Skin of body (tissue), 2 donors: ENCODE data around the gene VPS52. TPM values are rescaled to one million over a fixed set of nuclear protein-coding genes. Genes with fewer than 3 reads are reported as not detected.
A peak's percentile ranks its signal among the peaks of the same experiment; 100 is the strongest.

Experiments used
- DNase-seq: peaks from one replicate; lab custom pipeline; 2025; lab: John Stamatoyannopoulos, UW
- total RNA-seq: library from RNA; depleted of rRNA; stranded (reverse); fragments of >200 nt; gene quantifications from one replicate; pipeline ENCODE4 v1.2.3, GENCODE V29; 2014

VPS52 gene
- total RNA-seq, 1 donor from 2014 or later, result 35.7 TPM

DNA sequence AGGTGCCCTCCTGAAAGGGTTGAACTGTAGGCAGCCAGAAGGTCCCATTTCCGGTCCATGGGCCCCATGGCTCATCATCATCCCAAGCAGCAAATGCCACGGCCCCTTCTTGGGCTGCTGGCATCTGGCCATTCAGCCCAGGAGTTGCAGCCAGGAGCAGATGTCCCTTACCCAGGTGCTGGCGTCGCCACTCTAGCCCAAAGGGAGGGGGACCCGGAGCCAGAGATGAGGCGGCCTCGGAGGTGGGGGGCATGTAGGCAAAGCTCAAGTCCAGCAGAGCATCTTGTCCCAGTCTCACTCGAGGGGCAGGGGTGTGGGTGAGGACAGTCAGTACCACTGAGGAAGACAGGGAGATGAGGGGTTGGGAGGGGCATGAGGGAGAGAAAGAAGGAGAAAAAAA is 33.4 kb upstream of the VPS52 start:
- no peak for DNase-seq

DNA sequence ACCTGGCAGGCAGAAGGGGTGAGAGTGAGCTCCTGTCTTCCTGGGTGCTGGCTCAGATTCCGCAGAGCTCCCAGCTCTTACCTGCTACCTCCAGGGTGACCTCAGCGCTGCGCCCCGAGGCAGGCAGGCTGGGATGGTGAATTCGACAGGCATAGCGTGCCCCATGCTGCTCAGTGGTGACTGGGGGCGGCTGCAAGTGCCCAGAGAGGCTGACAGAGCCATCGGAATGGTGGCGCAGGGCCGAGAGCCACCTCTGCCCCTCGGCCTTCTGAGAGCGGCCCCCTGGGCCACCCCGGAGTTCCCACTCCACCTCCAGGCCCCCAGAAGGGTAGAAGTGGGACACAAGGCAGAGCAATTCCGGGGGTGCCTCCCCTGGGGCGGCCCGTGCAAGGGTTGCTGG is 32.5 kb upstream of the VPS52 start:
- DNase-seq, result no peak

DNA sequence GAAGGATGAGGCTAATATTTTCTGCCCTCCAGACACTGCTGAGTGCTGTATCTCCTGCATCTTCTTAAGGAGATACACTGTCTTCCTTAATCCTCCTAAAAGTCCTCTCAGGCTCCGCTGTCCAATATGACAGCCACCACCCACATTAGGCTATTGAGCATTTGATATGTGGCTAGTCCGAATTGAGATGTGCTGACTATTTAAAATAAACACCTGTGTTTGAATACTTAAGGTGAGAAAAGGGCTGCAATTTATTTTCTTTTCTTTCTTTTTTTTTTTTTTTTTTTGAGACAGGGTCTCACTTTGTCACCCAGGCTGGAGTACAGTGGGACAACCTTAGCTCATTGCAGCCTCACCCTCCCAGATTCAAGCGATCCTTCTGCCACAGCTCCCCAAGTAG is 30.2 kb upstream of the VPS52 start:
- DNase-seq, result no peak

DNA sequence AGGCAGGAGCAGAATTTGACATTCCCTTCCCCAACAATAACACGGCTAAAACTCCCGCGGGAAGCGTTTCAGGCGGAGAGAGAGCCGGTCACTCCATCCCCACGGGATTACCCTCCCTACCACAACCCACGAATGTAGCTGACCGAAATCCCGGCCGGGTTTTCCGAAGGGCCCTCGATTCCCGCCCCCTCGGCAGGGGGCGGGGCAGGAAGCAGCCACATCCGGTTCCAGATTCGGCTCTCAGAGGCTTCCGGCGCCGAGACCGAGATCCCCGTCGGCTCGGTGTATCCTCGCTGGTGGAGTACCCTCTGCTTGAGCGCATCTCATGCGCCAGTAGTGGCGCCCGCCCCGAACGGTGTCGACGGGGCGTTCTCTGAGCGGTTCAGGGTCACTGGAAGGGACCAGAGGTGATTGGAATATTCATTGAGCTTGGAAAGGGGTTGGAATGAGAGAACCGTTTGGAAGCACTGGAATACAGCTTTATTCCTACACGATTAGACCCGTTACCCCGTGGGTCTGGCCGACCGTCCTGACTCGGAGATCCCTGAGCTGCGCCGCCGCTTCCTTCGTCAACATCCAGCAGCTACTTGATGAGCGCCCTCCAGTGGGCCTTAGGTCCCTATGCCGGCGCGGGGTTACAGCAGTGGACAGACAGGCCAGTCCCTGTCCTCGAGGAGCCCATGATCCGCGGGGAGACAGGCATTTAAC is 27.7 kb upstream of the VPS52 start:
- DNase-seq, result peak; percentile 91

DNA sequence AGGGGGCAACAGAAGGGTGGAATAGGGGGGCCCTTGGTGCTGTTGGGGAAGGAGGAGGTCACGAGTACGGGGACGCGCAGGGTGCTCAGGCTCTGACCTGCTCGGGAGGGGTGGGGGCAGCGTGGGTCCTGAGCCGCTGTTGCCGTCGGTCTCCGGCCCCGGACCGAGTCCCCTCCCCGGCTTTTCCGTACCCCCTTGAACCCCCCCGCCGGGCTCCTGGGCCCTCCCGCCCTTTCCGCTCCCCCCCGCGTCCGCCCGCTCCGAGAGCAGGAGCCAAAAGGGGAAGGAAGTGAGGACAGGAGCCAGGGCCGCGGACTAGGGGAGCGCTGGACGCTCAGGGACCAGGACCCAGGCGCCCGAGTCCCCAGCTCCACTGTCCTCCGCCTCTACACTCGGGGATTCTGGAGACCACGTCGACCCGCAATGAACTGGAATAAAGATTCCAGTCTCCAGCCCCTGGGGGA is 27.1 kb upstream of the VPS52 start, which contains the start of gene RGL2:
TSS of gene RGL2 (minus strand) at position 170 of the 464 bp plus-strand sequence. CDS start 332 bp downstream, outside the sequence.
- peak; percentile 73 for DNase-seq

DNA sequence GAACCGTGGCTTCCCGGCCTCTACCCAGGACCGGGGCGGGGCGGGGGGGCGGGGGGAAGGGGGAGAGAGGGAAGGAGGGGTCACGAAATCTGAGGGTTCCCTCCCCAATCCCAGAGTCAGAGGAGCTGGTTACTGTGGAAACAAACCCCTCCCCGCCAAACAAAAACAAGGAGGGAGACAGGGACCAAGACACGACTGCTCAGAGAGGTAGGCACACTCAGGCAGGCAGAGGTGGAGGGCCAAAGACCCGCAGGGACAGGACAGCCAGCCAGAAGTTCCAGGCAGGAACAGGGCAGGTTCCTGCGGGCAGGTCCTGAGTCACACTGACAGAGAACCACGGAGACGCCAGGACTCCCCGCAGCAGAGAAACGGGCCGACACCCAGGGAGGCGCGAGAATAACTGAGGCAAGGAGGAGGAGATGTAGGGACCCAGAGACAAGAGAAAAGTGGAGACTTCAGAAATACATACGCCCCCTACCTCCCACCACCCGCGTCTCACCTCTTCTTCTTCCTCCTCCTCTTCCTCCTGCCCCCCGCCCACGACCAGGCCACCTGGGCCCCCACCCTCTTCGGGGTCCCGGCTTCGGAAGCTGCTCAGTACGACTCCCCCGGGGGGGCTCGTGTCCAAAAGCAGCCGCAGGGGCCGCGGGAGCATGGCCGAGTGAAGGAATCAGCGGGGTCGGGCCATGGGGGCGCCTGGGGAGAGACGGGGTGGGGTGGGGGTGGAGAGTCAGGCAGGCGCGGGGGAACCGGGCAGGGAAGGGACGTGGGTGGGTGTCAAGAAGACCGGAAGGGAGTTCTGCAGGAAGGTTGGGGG is 26.5 kb upstream of the VPS52 start:
- peak; percentile 86 for DNase-seq

DNA sequence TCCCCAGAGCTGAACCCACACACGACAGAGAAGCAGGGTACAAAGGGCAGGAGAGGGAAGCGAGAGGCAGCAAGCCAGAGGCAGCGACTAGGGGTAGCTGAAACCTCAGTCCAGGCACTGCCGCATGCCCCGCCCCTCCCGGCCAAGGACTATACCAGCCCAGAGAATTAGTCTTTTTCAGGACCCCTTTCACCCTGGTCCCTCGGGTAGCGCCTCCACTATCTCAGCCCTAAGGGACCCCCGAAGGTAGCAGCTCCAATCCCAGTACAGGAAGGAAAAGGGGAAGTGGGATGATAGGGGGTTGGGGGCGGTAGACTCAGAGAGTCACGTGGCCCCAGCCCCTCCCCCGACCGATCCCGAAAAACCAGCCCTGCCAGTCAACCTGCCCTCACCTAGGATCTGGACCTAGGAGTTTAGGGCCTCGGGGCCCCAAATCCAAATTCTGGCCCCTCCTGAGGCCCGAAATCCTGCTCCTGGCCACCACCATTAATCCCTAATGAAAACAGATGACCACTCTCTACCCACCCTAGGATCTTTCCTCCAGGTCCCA is 25.8 kb upstream of the VPS52 start:
- no peak for DNase-seq

DNA sequence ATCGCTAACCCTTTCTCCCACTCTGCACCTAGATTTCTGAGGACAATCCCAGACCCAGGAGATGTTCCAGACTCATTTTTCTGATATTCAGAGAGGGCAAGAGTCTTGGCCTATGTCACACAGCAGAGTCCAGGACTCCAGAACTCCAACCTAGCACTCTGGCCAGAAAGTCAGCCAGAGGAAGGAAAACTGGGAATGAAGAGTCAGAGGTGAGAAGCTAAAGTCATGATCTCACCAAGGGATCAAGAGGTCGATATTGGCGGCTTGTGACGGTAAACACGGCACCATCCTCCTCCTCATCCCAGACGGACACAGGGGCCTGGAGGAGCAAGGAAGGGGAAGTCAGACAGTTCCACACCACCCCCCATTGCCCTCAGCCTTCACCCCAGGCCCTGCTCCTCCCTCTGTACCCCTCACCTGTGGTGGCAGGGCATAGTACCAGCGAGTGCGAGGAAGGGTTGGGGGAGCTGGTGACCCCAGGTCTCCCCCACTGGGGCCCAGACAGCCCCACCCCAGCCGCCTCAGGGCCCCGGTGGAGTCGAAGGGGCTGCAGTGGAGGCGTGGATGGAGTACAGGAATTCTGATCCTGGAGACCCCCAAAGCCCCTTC is 25.2 kb upstream of the VPS52 start:
- DNase-seq, result no peak

DNA sequence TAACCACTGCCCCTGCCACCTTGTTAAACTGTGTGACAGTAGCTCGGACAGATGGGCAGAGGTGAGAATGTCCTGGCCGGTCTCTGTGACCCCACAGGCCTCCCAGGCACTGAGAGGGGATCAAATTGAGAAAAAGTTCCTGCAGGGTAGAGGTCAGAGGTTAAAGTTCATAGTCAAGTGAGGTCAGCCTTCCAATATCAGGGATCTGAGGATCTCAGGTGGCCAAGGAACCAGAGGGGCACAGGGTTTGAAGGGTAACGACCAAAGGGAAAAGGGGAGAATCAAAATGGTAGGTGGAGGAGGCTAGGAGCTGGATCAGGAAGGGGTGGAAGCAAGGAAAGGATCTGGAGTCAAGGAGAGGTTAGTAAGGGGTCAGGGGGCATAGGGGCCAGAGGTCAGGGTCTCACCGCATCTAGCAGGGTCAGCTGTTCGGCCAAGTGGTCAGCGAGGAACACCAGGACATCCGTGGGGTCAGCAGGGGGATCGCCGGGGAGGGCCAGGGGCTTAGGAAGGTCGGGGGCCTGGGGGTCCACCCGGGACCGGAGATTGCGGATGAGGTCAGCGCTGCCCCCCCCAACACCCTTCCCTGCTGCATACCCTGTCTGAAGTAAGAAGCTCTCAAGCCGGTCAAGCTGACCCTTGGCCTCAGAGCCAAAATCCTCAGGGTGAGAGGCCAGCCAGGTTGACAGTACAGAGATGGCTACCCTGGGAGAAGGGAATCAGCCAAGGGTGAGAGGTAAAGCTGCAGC is 24.1 kb upstream of the VPS52 start:
- no peak for DNase-seq

DNA sequence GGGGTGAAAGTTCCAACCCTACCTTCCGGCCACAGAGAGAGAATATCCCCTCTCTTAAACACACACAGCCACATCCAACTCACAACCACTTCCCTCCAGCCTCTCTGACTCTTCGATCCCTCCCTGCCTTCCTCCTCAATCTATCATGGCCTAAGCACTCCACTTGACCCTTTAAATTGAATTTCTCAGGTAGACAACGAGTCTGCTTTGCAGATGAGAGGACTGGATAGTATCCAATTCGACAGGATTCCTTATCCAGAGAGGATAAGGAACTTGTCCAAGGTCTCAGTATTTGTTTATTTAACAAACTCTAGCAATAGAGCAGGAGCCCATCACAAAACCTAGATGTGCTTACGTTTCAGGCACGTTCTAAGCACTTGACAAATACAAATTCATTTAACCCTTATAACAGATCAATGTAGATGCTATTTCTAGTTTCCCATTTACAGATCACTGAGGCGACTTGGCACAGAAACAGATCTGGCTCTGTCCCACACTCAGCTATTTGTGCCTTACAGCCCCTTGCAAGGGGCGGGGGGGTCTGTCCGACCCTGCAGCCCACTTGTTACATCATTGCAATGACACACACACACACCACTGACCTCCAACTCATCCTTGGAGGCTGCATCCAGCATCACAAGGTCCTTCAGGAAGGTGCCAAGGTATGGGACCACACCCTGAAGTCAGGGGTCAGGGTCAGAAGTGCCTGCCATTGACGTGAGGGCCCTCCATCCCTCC is 22.6 kb upstream of the VPS52 start:
- DNase-seq, result no peak

DNA sequence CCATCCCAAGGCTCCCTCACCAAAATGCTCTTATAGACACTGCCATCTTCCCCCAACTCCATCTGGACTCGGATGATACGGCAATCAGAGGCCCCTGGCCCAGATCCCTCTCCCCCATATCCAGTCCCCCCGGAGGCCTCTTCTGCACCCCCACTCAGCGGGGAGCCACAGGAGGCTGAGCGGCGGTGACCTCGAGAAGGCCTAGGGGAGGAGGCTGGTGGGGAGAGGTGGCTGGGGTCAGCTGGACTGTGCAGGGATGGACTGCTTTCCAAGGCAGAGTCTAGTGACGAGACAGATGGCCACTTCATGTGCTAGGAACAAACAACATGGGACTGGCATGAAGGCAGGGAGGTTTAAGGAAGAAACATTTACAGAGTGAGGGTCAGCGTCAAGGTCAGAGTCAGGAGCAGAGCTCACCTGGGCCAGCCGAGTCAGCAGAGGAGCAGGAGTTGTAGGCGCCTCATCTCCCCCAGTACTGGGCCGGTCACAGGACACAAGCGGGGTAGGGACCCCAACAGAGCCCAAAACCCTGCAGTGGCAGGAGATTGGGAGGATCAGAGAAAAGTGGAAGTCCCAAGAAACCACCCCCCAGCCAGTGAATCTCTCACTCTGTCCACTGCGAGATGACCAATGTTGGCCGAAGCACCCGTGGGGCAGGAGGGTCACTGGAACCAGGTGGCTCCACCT is 21.5 kb upstream of the VPS52 start:
- no peak for DNase-seq

DNA sequence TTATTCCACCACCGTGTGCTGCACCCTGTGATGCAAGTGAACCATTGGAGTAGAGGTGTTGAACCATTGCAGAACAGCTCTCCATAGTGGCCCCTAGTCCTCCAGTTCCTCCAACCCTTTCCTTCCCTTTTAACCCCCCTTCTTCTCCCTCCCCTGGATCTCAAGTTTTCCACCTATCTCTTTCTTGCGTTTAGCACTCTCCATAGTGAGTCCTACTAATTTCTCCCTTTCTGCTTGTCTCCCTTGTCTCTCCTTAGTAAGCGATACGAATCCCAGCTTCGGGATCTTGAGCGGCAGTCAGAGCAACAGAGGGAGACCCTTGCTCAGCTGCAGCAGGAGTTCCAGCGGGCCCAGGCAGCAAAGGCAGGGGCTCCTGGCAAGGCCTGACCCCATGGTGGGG is 18.8 kb upstream of the VPS52 start:
- DNase-seq, result no peak

DNA sequence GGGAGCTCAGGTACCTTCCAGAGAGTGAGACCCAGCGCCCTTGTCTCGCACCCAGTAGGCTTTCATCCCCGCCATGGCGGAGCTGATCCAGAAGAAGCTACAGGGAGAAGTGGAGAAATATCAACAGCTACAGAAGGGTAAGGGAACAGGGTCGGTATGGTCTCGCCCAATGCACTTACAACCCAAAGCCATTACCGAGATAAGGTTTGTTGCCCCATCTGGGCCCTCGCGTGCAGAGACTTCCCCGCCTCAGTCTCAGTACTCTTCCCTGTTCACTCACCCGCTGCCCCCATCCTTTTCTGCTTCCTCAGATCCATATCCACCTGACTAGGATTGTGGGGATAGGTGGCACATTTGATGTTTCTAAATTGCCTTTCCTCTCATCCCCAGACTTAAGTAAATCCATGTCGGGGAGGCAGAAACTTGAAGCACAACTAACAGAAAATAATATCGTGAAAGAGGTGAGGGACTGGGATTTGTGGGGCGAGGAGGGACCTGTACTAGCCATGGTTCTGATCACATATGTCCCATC is 18.2 kb upstream of the VPS52 start:
- DNase-seq, result no peak

DNA sequence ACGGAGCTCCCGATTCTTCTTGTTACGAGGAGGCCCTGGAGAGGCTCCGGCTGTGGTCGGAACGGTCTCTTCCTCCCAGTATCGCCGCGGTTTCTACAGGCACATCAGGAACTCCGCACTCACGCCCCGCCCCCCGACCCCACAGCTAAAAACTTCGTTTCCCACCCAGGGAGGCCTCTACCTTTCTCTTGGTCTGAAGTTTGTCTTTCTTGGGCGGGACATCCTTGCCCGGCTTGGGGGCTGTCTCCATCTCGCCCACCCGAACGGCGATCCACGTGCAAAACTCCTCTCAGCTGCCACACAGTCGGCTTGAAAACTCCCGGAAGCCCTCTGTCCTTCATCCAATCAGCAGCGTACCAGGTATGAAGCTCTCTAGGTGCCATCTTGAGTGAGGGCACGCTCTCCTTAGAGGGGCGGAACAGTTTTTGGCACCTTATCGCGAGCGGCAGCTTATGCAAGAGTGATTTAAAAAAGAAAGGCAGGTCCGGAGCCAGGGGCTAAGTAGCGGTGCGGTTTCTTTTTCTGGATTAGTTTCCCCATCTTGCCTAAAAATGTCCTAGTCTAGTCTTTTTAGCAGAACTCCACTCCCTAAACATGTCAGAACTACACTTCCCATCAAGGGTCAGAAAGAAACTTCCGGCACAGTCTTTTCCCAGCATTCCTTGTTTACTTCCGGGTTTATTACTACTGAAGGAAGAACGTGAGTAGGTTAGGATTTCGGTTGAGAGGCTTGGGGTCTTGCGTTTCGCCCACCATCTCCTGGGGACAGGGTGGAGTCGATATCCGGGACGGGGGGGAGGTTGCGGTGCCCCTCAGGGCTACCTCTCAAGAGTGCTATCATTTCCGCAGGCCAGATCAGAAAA is 17.5 kb upstream of the VPS52 start, which contains the start of the genes PFDN6 and WDR46:
TSS of gene PFDN6 (plus strand) at position 681 of the 863 bp plus-strand sequence. CDS start 256 bp downstream, outside the sequence.
TSS of gene WDR46 (minus strand) at position 319 of the 863 bp plus-strand sequence. CDS start at position 250, 69 bp downstream.
- DNase-seq, result peak; percentile 98

DNA sequence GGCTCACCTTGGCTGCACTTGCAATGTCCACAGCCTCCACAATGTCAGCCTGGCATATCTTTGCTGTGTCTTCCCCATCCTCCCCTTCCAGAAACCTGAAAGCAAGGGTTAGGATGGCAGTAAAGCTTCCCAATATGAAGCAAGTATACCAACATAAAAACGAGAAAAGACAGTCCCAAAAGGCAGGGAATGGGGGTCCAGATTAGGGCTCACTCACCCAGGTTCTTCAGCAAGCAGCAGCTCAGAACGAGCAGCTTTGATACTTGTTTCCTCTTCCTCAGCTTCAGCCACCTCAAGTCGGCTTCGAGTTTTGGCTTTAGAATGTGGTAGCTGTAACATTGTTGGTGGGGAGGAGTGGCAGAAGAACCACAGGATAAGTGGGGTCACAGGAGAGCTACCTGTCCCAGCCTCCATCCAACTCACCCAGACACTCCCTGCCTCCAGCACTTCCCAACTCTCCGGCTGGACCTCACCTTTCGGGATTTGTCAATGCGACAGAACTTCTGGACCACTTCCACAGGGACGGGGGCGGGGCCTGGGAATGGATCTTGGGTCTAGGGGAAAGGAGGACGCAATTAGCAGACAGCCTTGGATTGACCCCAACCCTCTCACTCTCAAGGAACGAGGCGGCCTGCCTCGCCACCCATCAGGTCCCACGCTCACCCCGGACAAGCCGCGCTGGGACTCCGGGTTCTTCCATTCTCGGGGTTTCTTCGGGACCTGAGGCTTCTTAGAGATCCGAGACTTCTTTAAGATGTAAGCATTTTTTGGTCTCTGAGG is 16.7 kb upstream of the VPS52 start:
- DNase-seq, result no peak

DNA sequence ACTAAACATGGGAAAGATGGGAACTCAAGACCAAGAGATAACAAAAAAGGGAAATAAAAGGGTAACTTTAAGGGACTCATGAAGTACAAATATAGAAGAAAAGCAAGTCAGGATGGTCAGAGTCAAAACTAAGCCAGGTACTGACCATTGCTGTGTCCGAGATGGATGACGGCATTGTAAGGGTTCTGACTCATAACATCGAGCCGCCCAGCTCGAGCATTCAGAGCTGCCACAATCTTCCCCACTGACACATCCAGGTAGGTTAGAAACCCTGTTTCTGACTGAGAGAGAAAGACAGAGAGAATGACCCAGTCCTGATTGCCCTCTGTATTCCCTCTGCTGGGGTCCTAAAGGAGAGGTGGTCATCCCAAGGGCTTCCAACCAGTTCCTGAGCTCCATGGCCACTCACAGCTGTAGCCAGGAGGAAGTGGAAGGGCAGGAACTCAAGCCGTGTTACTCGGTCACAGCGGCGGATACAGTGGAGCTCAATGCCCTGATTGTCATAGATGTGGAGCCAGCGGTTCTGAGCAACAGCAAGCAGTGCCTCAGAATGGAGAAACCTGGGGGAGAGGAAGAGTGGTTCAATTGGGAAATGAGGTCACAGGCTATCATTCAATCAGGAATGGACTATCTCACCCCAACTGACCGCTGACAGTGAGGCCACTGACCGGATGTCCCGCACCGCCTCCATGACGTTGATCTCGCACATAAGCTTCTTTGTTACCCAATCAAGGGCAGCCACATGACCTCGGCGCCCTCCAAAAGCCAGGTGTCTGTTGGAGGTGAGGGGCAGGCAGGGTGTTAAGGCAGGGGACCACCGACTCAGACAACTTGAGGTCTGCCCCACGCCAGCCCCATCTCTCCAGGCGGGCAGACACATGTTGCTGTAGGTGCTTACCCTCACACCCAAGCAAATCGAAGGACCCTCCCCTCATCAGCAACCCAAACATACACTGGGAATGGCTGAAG is 15.6 kb upstream of the VPS52 start:
- DNase-seq, result no peak
